ENCODE data around the gene CD180.

The CD180 gene

GRCh38 chr5:67241326-67241725 lies 44.7 kb upstream of the CD180 start:
- Histone ChIP-seq H3K4me1 (ENCODE audit: control extremely low read depth in 1 of 4, control insufficient read depth in 4 of 4, insufficient read depth in 4 of 4, low read length in 3 of 4) (peaks cover 5 to 14% (median 9%) of the 10 kb centered on the region in 4 experiments), H3K27me3 (replicated peaks in 2 of 5; ENCODE audit: control insufficient read depth in 4 of 5, insufficient read depth in 5 of 5, low read length in 4 of 5) (no peaks in the 10 kb centered on the region), H3K36me3 (ENCODE audit: control insufficient read depth in 4 of 4, insufficient read depth in 4 of 4, low read length in 3 of 4) (no peaks in the 10 kb centered on the region), H3K4me3 (ENCODE audit: control insufficient read depth in 1 of 7, extremely low read depth in 1 of 7, insufficient read depth in 4 of 7, low read depth in 2 of 7, low read length in 6 of 7) (no peak overlapping the region), H3K9me3 (ENCODE audit: control extremely low read depth in 1 of 5, control insufficient read depth in 4 of 5, insufficient read depth in 2 of 5, low read depth in 1 of 5, low read length in 4 of 5) (no peaks in the 10 kb centered on the region), H3K27ac (ENCODE audit: insufficient read depth in 1 of 2, low read depth in 1 of 2, low read length in 2 of 2, poor library complexity in 1 of 2, severe bottlenecking in 2 of 2) (no peak overlapping the region)
- ChIA-PET CTCF (interaction anchor here (1.3 kb wide), 1 partner anchor 21 kb away, joined by 3 read pairs; no protein-coding TSS in a partner anchor), POLR2A (interaction anchor here (0.5 kb wide), 1 partner anchor 1035 kb away, joined by 4 read pairs; no protein-coding TSS in a partner anchor)
- DNase-seq, result no peak

GRCh38 chr5:67240846-67241245 lies 44.2 kb upstream of the CD180 start:
- Histone ChIP-seq H3K36me3 (ENCODE audit: control insufficient read depth in 4 of 4, insufficient read depth in 4 of 4, low read length in 3 of 4) (no peaks in the 10 kb centered on the region), H3K27ac (ENCODE audit: insufficient read depth in 1 of 2, low read depth in 1 of 2, low read length in 2 of 2, poor library complexity in 1 of 2, severe bottlenecking in 2 of 2) (no peak overlapping the region), H3K4me1 (ENCODE audit: control extremely low read depth in 1 of 4, control insufficient read depth in 4 of 4, insufficient read depth in 4 of 4, low read length in 3 of 4) (peaks cover 3 to 13% (median 8%) of the 10 kb centered on the region in 4 experiments), H3K27me3 (replicated peaks in 2 of 5; ENCODE audit: control insufficient read depth in 4 of 5, insufficient read depth in 5 of 5, low read length in 4 of 5) (no peaks in the 10 kb centered on the region), H3K4me3 (ENCODE audit: control insufficient read depth in 1 of 7, extremely low read depth in 1 of 7, insufficient read depth in 4 of 7, low read depth in 2 of 7, low read length in 6 of 7) (no peak overlapping the region), H3K9me3 (ENCODE audit: control extremely low read depth in 1 of 5, control insufficient read depth in 4 of 5, insufficient read depth in 2 of 5, low read depth in 1 of 5, low read length in 4 of 5) (no peaks in the 10 kb centered on the region)
- 83% methylated on average over 1 of the region's 3 CpGs for WGBS (ENCODE audit: insufficient coverage)
- ChIA-PET POLR2A (interaction anchor here (0.5 kb wide), 1 partner anchor 1035 kb away, joined by 4 read pairs; no protein-coding TSS in a partner anchor), CTCF (interaction anchor here (1.3 to 1.9 kb wide), 3 partner anchors 20 to 1046 kb away, joined by 3 to 5 read pairs (median 3); no protein-coding TSS in a partner anchor)
- DNase-seq, result no peak

GRCh38 chr5:67240065-67240464 lies 43.5 kb upstream of the CD180 start:
- H3K27me3 ChIP-seq (replicated peaks in 2 of 5; ENCODE audit: control insufficient read depth in 4 of 5, insufficient read depth in 5 of 5, low read length in 4 of 5), result no peaks in the 10 kb centered on the region
- CTCF ChIA-PET, result interaction anchor here (1.1 to 1.9 kb wide), 6 partner anchors 20 to 1047 kb away, joined by 3 to 5 read pairs (median 4); no protein-coding TSS in a partner anchor
- POLR2A ChIA-PET, result no interaction called here

DNA sequence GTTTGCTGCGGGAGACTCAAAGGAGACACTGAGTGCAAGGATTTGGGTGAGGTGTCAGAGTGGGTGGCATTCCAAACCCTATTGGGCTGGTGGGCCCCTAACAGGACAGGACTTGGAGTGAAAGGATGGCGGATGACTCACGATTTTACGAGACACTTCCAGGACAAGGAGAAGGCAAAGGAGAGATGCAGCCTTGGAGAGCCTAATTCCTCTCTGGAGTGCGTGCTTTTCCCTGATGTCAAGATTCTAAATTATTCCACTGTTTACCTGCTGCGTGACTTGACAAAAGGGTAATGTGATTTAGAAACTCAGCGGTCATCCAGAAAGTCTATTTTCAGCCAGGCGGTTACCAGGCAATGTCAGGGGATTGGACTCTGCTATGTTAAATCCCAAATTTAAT lies 41.6 kb upstream of the CD180 start:
- Histone ChIP-seq H3K27ac (ENCODE audit: insufficient read depth in 1 of 2, low read depth in 1 of 2, low read length in 2 of 2, poor library complexity in 1 of 2, severe bottlenecking in 2 of 2) (no peak overlapping the region), H3K27me3 (replicated peaks in 2 of 5; ENCODE audit: control insufficient read depth in 4 of 5, insufficient read depth in 5 of 5, low read length in 4 of 5) (no peaks in the 10 kb centered on the region), H3K4me3 (ENCODE audit: control insufficient read depth in 1 of 7, extremely low read depth in 1 of 7, insufficient read depth in 4 of 7, low read depth in 2 of 7, low read length in 6 of 7) (no peak overlapping the region), H3K4me1 (ENCODE audit: control extremely low read depth in 1 of 4, control insufficient read depth in 4 of 4, insufficient read depth in 4 of 4, low read length in 3 of 4) (peaks cover 1 to 23% (median 15%) of the 10 kb centered on the region in 4 experiments), H3K36me3 (ENCODE audit: control insufficient read depth in 4 of 4, insufficient read depth in 4 of 4, low read length in 3 of 4) (no peaks in the 10 kb centered on the region), H3K9me3 (ENCODE audit: control extremely low read depth in 1 of 5, control insufficient read depth in 4 of 5, insufficient read depth in 2 of 5, low read depth in 1 of 5, low read length in 4 of 5) (no peaks in the 10 kb centered on the region)
- POLR2A ChIA-PET, result no interaction called here
- WGBS (ENCODE audit: insufficient coverage), result 95% methylated on average over 7 of the region's 8 CpGs
- DNase-seq, result no peak
- CTCF ChIA-PET, result interaction anchor here (1.1 kb wide), 1 partner anchor 8 kb away, joined by 4 read pairs; no protein-coding TSS in a partner anchor

More at GRCh38 chr5:67240065-67240464, 43.5 kb upstream of the CD180 start:
- no peak overlapping the region for H3K27ac ChIP-seq (ENCODE audit: insufficient read depth in 1 of 2, low read depth in 1 of 2, low read length in 2 of 2, poor library complexity in 1 of 2, severe bottlenecking in 2 of 2)
- peaks cover 1 to 11% (median 9%) of the 10 kb centered on the region in 4 experiments for H3K4me1 ChIP-seq (ENCODE audit: control extremely low read depth in 1 of 4, control insufficient read depth in 4 of 4, insufficient read depth in 4 of 4, low read length in 3 of 4)
- no peak for DNase-seq
- H3K9me3 ChIP-seq (ENCODE audit: control extremely low read depth in 1 of 5, control insufficient read depth in 4 of 5, insufficient read depth in 2 of 5, low read depth in 1 of 5, low read length in 4 of 5), result no peaks in the 10 kb centered on the region
- H3K36me3 ChIP-seq (ENCODE audit: control insufficient read depth in 4 of 4, insufficient read depth in 4 of 4, low read length in 3 of 4), result no peaks in the 10 kb centered on the region
- no peak overlapping the region for H3K4me3 ChIP-seq (ENCODE audit: control insufficient read depth in 1 of 7, extremely low read depth in 1 of 7, insufficient read depth in 4 of 7, low read depth in 2 of 7, low read length in 6 of 7)

GRCh38 chr5:67235399-67236110 lies 39.0 kb upstream of the CD180 start:
- Histone ChIP-seq H3K4me3 (ENCODE audit: control insufficient read depth in 1 of 7, extremely low read depth in 1 of 7, insufficient read depth in 4 of 7, low read depth in 2 of 7, low read length in 6 of 7) (peak overlapping the region in 2 of 7 experiments; percentile 53 to 73), H3K27me3 (replicated peaks in 2 of 5; ENCODE audit: control insufficient read depth in 4 of 5, insufficient read depth in 5 of 5, low read length in 4 of 5) (no peaks in the 10 kb centered on the region), H3K4me1 (ENCODE audit: control extremely low read depth in 1 of 4, control insufficient read depth in 4 of 4, insufficient read depth in 4 of 4, low read length in 3 of 4) (peaks cover 1 to 18% (median 12%) of the 10 kb centered on the region in 4 experiments), H3K27ac (ENCODE audit: insufficient read depth in 1 of 2, low read depth in 1 of 2, low read length in 2 of 2, poor library complexity in 1 of 2, severe bottlenecking in 2 of 2) (no peak overlapping the region), H3K9me3 (ENCODE audit: control extremely low read depth in 1 of 5, control insufficient read depth in 4 of 5, insufficient read depth in 2 of 5, low read depth in 1 of 5, low read length in 4 of 5) (no peaks in the 10 kb centered on the region), H3K36me3 (ENCODE audit: control insufficient read depth in 4 of 4, insufficient read depth in 4 of 4, low read length in 3 of 4) (no peaks in the 10 kb centered on the region)
- WGBS (ENCODE audit: insufficient coverage), result 97% methylated on average over 11 of the region's 12 CpGs
- CTCF ChIA-PET, result interaction anchor here (0.8 to 1.2 kb wide), 2 partner anchors 10 to 73 kb away, joined by 3 to 5 read pairs; no protein-coding TSS in a partner anchor
- POLR2A ChIA-PET, result no interaction called here
- no peak for DNase-seq

GRCh38 chr5:67234671-67235176 lies 38.1 kb upstream of the CD180 start:
- WGBS (ENCODE audit: insufficient coverage), result 2% methylated on average over 9 of the region's 10 CpGs
- peak overlapping the region in 1 of 2 experiments; percentile 49 for H3K27ac ChIP-seq (ENCODE audit: insufficient read depth in 1 of 2, low read depth in 1 of 2, low read length in 2 of 2, poor library complexity in 1 of 2, severe bottlenecking in 2 of 2)
- no peaks in the 10 kb centered on the region for H3K36me3 ChIP-seq (ENCODE audit: control insufficient read depth in 4 of 4, insufficient read depth in 4 of 4, low read length in 3 of 4)
- no peaks in the 10 kb centered on the region for H3K27me3 ChIP-seq (replicated peaks in 2 of 5; ENCODE audit: control insufficient read depth in 4 of 5, insufficient read depth in 5 of 5, low read length in 4 of 5)
- H3K4me1 ChIP-seq (ENCODE audit: control extremely low read depth in 1 of 4, control insufficient read depth in 4 of 4, insufficient read depth in 4 of 4, low read length in 3 of 4), result peaks cover 1 to 18% (median 12%) of the 10 kb centered on the region in 4 experiments
- peak; percentile 41 to 73 (median 66) for DNase-seq
- peak overlapping the region in 5 of 7 experiments; percentile 28 to 73 (median 54) for H3K4me3 ChIP-seq (ENCODE audit: control insufficient read depth in 1 of 7, extremely low read depth in 1 of 7, insufficient read depth in 4 of 7, low read depth in 2 of 7, low read length in 6 of 7)
- ChIA-PET CTCF (interaction anchor here (0.8 to 1.2 kb wide), 2 partner anchors 11 to 72 kb away, joined by 3 to 5 read pairs; no protein-coding TSS in a partner anchor), POLR2A (no interaction called here)
- H3K9me3 ChIP-seq (ENCODE audit: control extremely low read depth in 1 of 5, control insufficient read depth in 4 of 5, insufficient read depth in 2 of 5, low read depth in 1 of 5, low read length in 4 of 5), result peaks cover 0 to 2% (median 0%) of the 10 kb centered on the region in 5 experiments

- no peaks in the 10 kb centered on the region for H3K36me3 ChIP-seq (ENCODE audit: control insufficient read depth in 4 of 4, insufficient read depth in 4 of 4, low read length in 3 of 4)
- POLR2A ChIA-PET, result interaction anchor here (0.6 to 0.7 kb wide), 2 partner anchors 13 to 1005 kb away, joined by 3 to 5 read pairs; no protein-coding TSS in a partner anchor
- H3K4me1 ChIP-seq (ENCODE audit: control extremely low read depth in 1 of 4, control insufficient read depth in 4 of 4, insufficient read depth in 4 of 4, low read length in 3 of 4), result peaks cover 1 to 18% (median 12%) of the 10 kb centered on the region in 4 experiments
- no peak overlapping the region for H3K4me3 ChIP-seq (ENCODE audit: control insufficient read depth in 1 of 7, extremely low read depth in 1 of 7, insufficient read depth in 4 of 7, low read depth in 2 of 7, low read length in 6 of 7)
- CTCF ChIA-PET, result interaction anchor here (0.6 to 1.7 kb wide), 3 partner anchors 10 to 60 kb away, joined by 3 to 4 read pairs (median 3); no protein-coding TSS in a partner anchor
- no peak overlapping the region for H3K27ac ChIP-seq (ENCODE audit: insufficient read depth in 1 of 2, low read depth in 1 of 2, low read length in 2 of 2, poor library complexity in 1 of 2, severe bottlenecking in 2 of 2)
- H3K9me3 ChIP-seq (ENCODE audit: control extremely low read depth in 1 of 5, control insufficient read depth in 4 of 5, insufficient read depth in 2 of 5, low read depth in 1 of 5, low read length in 4 of 5), result peaks cover 0 to 2% (median 0%) of the 10 kb centered on the region in 5 experiments
- no peaks in the 10 kb centered on the region for H3K27me3 ChIP-seq (replicated peaks in 2 of 5; ENCODE audit: control insufficient read depth in 4 of 5, insufficient read depth in 5 of 5, low read length in 4 of 5)
- WGBS (ENCODE audit: insufficient coverage), result 99% methylated on average over 7 of the region's 9 CpGs
- no peak for DNase-seq
These were observed 36.5 kb upstream of the CD180 start for GRCh38 chr5:67233075-67233474.

Measured in common myeloid progenitor, CD34-positive (primary cell).